Right kidney (tissue), 1 donor: Measurements from ENCODE around the gene DRD1.
"Not testable (repeated sequence)": the region's sequence is repeated elsewhere in the genome, so short reads cannot be mapped to it uniquely, and the experiment has no call there.

Source experiments
- DNase-seq: peaks from one replicate; pipeline ENCODE4 v3.0.0-alpha.2; 2016

The DRD1 gene

GRCh38 chr5:175424594-175424993, 19.4 kb downstream of the DRD1 start:
- not testable (repeated sequence) for DNase-seq

GRCh38 chr5:175422058-175422457, 21.9 kb downstream of the DRD1 start:
- no peak for DNase-seq

GRCh38 chr5:175420383-175420782, 23.6 kb downstream of the DRD1 start:
- no peak for DNase-seq

GRCh38 chr5:175418251-175418650, 25.7 kb downstream of the DRD1 start:
- no peak for DNase-seq

GRCh38 chr5:175417384-175417783, 26.6 kb downstream of the DRD1 start:
- DNase-seq, result no peak

GRCh38 chr5:175415303-175415702, 28.7 kb downstream of the DRD1 start:
- DNase-seq, result no peak

GRCh38 chr5:175410926-175411325, 33.1 kb downstream of the DRD1 start:
- no peak for DNase-seq

GRCh38 chr5:175406300-175406699, 37.7 kb downstream of the DRD1 start:
- DNase-seq, result no peak

GRCh38 chr5:175397590-175398297, 46.2 kb downstream of the DRD1 start:
- not testable (repeated sequence) for DNase-seq

GRCh38 chr5:175395430-175395829, 48.6 kb downstream of the DRD1 start:
- not testable (repeated sequence) for DNase-seq

GRCh38 chr5:175394601-175395000, 49.4 kb downstream of the DRD1 start:
- DNase-seq, result no peak

GRCh38 chr5:175393897-175394296, 50.1 kb downstream of the DRD1 start:
- DNase-seq, result no peak

GRCh38 chr5:175392236-175392635, 51.7 kb downstream of the DRD1 start:
- no peak for DNase-seq

GRCh38 chr5:175390352-175391083, 53.5 kb downstream of the DRD1 start:
- DNase-seq, result no peak
